ENCODE data around the gene FNDC3B. TPM values are rescaled to one million over a fixed set of nuclear protein-coding genes. Genes with fewer than 3 reads are reported as not detected.

The FNDC3B gene
- total and polyA plus RNA-seq, 9 of the 15 experiments (the other 6 are each of a cell fraction or from before 2014, with no cell fraction given): 7.0 to 35.8 (median 16.2) TPM

GRCh38 chr3:172166890-172167289 is 127.5 kb downstream of the FNDC3B start:
- intact Hi-C loops (cut with micrococcal nuclease): no loop called here
- H3K4me2 ChIP-seq (ENCODE audit: insufficient read depth, low read length): no peak overlapping the region
- in situ Hi-C loops (cut with MboI): no loop called here
- DNase-seq (ENCODE audit: extremely low read depth in 1 of 4, low spot score in 3 of 4): no peak
- WGBS (ENCODE audit: insufficient coverage, low coverage, missing lambda C conversion rate): 82% methylated on average over 8 of the region's 9 CpGs
- ChIA-PET POLR2A (interaction anchor here (0.9 to 1.4 kb wide), 2 partner anchors 28 to 35 kb away, joined by 3 to 5 read pairs; no protein-coding TSS in a partner anchor), CTCF (ENCODE audit: low intra/inter-chr PET ratio) (no interaction called here)
- H3K4me1 ChIP-seq (replicated peaks in 1 of 2; ENCODE audit: control insufficient read depth in 2 of 2, insufficient read depth in 2 of 2, low read length in 2 of 2): no peaks in the 10 kb centered on the region; a peak in 1 of 5 replicates
- FAIRE-seq: no peak
- no TSS peak for BruUV-seq (replicated peaks)
- no peaks in the 10 kb centered on the region for H3K27me3 ChIP-seq (ENCODE audit: control insufficient read depth in 2 of 2, insufficient read depth in 2 of 2, low read length in 2 of 2)
- no peaks in the 10 kb centered on the region for H3K9me1 ChIP-seq (ENCODE audit: control insufficient read depth, insufficient read depth, low read length)
- H3K9ac ChIP-seq (ENCODE audit: insufficient read depth in 1 of 2, low read depth in 2 of 2, low read length in 2 of 2): no peak overlapping the region
- H2AFZ ChIP-seq (ENCODE audit: low read depth, low read length): no peak overlapping the region
- no peaks in the 10 kb centered on the region for H3K9me3 ChIP-seq (replicated peaks; ENCODE audit: control insufficient read depth, insufficient read depth, low read depth, low read length)
- H3K79me2 ChIP-seq (ENCODE audit: control insufficient read depth, insufficient read depth, low read length): peaks cover 41% of the 10 kb centered on the region
- H3K36me3 ChIP-seq (ENCODE audit: control insufficient read depth, insufficient read depth, low read length): peaks cover 5% of the 10 kb centered on the region; the same call in 1 of the 3 replicates
- H3K27ac ChIP-seq (ENCODE audit: extremely low read depth, low read depth, low read length): no peak overlapping the region
- no peak for TF ChIP-seq TGIF2 (CRISPR knock-in tag; IDR thresholded peaks at IDR 0.05)
- TF ChIP-seq ILK (tag; IDR thresholded peaks at IDR 0.05; ENCODE audit: borderline replicate concordance, low read depth): no peak
- H3K4me3 ChIP-seq: no peak overlapping the region
- ATAC-seq: no peak
- H4K20me1 ChIP-seq (replicated peaks; ENCODE audit: control insufficient read depth, insufficient read depth, low read length): no peaks in the 10 kb centered on the region

GRCh38 chr3:172167892-172168648 is 128.7 kb downstream of the FNDC3B start:
- no TSS peak for BruUV-seq (replicated peaks)
- H3K9me3 ChIP-seq (replicated peaks; ENCODE audit: control insufficient read depth, insufficient read depth, low read depth, low read length): no peaks in the 10 kb centered on the region
- no peaks in the 10 kb centered on the region for H4K20me1 ChIP-seq (replicated peaks; ENCODE audit: control insufficient read depth, insufficient read depth, low read length)
- ATAC-seq (no peak), FAIRE-seq (no peak), DNase-seq (ENCODE audit: extremely low read depth in 1 of 4, low spot score in 3 of 4) (no peak)
- H3K36me3 ChIP-seq (ENCODE audit: control insufficient read depth, insufficient read depth, low read length): peaks cover 5% of the 10 kb centered on the region; the same call in 1 of the 3 replicates
- no peak overlapping the region for H2AFZ ChIP-seq (ENCODE audit: low read depth, low read length)
- H3K4me1 ChIP-seq (replicated peaks in 1 of 2; ENCODE audit: control insufficient read depth in 2 of 2, insufficient read depth in 2 of 2, low read length in 2 of 2): no peaks in the 10 kb centered on the region; a peak in 1 of 5 replicates
- peaks cover 39% of the 10 kb centered on the region for H3K79me2 ChIP-seq (ENCODE audit: control insufficient read depth, insufficient read depth, low read length)
- POLR2A ChIA-PET: interaction anchor here (1.4 to 2.8 kb wide), 2 partner anchors 11 to 27 kb away, joined by 5 to 11 read pairs; no protein-coding TSS in a partner anchor
- H3K9ac ChIP-seq (ENCODE audit: insufficient read depth in 1 of 2, low read depth in 2 of 2, low read length in 2 of 2): no peak overlapping the region
- 79% methylated on average over 3 of the region's 3 CpGs for WGBS (ENCODE audit: insufficient coverage, low coverage, missing lambda C conversion rate)
- in situ Hi-C loops (cut with MboI): no loop called here
- no peaks in the 10 kb centered on the region for H3K9me1 ChIP-seq (ENCODE audit: control insufficient read depth, insufficient read depth, low read length)
- intact Hi-C loops (cut with micrococcal nuclease): no loop called here
- H3K4me3 ChIP-seq: no peak overlapping the region
- H3K27me3 ChIP-seq (ENCODE audit: control insufficient read depth in 2 of 2, insufficient read depth in 2 of 2, low read length in 2 of 2): no peaks in the 10 kb centered on the region
- CTCF ChIA-PET (ENCODE audit: low intra/inter-chr PET ratio): no interaction called here
- H3K4me2 ChIP-seq (ENCODE audit: insufficient read depth, low read length): no peak overlapping the region
- no peak overlapping the region for H3K27ac ChIP-seq (ENCODE audit: extremely low read depth, low read depth, low read length)
- TF ChIP-seq TSHZ1 (CRISPR knock-in tag; IDR thresholded peaks at IDR 0.05) (no peak), KLF13 (tag; IDR thresholded peaks at IDR 0.05; ENCODE audit: borderline replicate concordance, low read depth) (no peak), ZNF584 (CRISPR knock-in tag; IDR thresholded peaks at IDR 0.05; ENCODE audit: low read depth) (no peak), TEAD2 (tag; IDR thresholded peaks at IDR 0.05) (no peak), ZFP36 (IDR thresholded peaks at IDR 0.05; ENCODE audit: low read depth, low read length, partially characterized antibody) (no peak), ARID3A (IDR thresholded peaks at IDR 0.05; ENCODE audit: borderline replicate concordance, low read depth, low read length) (no peak)
